Measurements from ENCODE around the gene TSPAN16.

TSPAN16 gene

GRCh38 chr19:11261971-11262839, 33.8 kb upstream of the TSPAN16 start, which contains the start of gene DOCK6:
DOCK6 (minus strand) TSS chr19:11262524; CDS start chr19:11262440, 84 bp downstream.
- peak; percentile 50 for TF ChIP-seq CTCF (IDR thresholded peaks at IDR 0.05; ENCODE audit: low read depth, low read length)

GRCh38 chr19:11263726-11264125, 32.2 kb upstream of the TSPAN16 start:
- no peak for TF ChIP-seq CTCF (IDR thresholded peaks at IDR 0.05; ENCODE audit: low read depth, low read length)
- H3K4me3 ChIP-seq (ENCODE audit: low read depth, low read length): no peak overlapping the region

More at GRCh38 chr19:11261971-11262839, 33.8 kb upstream of the TSPAN16 start, which contains the start of gene DOCK6:
- peak within 1 kb of the TSS; percentile 76 for H3K4me3 ChIP-seq (ENCODE audit: low read depth, low read length)

- no peak for TF ChIP-seq CTCF (IDR thresholded peaks at IDR 0.05; ENCODE audit: low read depth, low read length)
- no peak overlapping the region for H3K4me3 ChIP-seq (ENCODE audit: low read depth, low read length)
These were observed 31.3 kb upstream of the TSPAN16 start for GRCh38 chr19:11264452-11265176.

GRCh38 chr19:11265177-11265784, 30.7 kb upstream of the TSPAN16 start:
- TF ChIP-seq CTCF (IDR thresholded peaks at IDR 0.05; ENCODE audit: low read depth, low read length): no peak
- H3K4me3 ChIP-seq (ENCODE audit: low read depth, low read length): no peak overlapping the region

- TF ChIP-seq CTCF (IDR thresholded peaks at IDR 0.05; ENCODE audit: low read depth, low read length): no peak
- H3K4me3 ChIP-seq (ENCODE audit: low read depth, low read length): no peak overlapping the region
These were observed 30.1 kb upstream of the TSPAN16 start for GRCh38 chr19:11265785-11266236.

GRCh38 chr19:11267316-11268085, 28.5 kb upstream of the TSPAN16 start:
- no peak for TF ChIP-seq CTCF (IDR thresholded peaks at IDR 0.05; ENCODE audit: low read depth, low read length)
- no peak overlapping the region for H3K4me3 ChIP-seq (ENCODE audit: low read depth, low read length)
